ENCODE data around the gene SLC4A2.

- TF ChIP-seq ZNF274 (IDR thresholded peaks at IDR 0.05; ENCODE audit: low read depth, low read length) (no peak), YY1 (IDR thresholded peaks at IDR 0.05; ENCODE audit: insufficient read depth, insufficient read length) (no peak)
Measured at GRCh38 chr7:151078233-151079040, 19.0 kb downstream of the SLC4A2 start.

Data from NT2/D1 (cell line).